ENCODE measurements around the gene DCLK1. TPM values are rescaled to one million over a fixed set of nuclear protein-coding genes. Genes with fewer than 3 reads are reported as not detected.
"Not testable (repeated sequence)": the region's sequence is repeated elsewhere in the genome, so short reads cannot be mapped to it uniquely, and the experiment has no call there.

DCLK1 gene
- total and polyA plus RNA-seq, 2 experiments from 2014 or later = 0.48 to 0.65 TPM

DNA sequence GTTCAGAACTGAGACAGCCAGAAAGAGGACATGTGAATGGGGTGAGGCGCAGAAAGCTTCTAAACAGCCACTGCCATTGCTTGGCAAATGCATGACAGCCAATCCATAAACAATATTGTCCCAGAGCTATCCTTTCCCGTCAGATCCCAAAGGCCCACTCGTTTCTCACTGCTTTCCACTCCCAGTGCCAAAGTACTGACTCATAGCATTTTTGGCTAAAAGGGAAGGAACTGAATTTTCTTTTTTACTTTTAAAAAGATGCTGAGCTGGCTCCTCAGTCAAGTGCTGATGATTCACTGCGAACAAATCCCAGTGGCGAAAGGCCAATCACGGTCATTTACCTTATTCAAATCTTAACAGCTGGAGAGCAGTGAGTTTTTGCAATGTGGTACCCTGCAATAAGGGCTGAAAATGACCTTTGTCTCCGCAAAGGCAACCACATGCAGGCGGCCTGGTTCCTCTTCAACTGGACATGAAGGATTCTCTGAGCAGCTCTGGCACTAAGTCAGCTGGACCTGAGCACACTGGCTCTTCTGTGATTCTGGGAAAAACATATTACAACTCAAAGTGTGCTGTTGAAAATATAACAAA is 151.7 kb downstream of the DCLK1 start:
- no peak for TF ChIP-seq EZH2phosphoT487 (IDR thresholded peaks at IDR 0.05; ENCODE audit: insufficient read depth, low read depth)
- no peak for TF ChIP-seq EZH2 (IDR thresholded peaks at IDR 0.05; ENCODE audit: insufficient read depth, poor library complexity, severe bottlenecking)
- in situ Hi-C loops (cut with MboI) = loop anchor here (5.0 to 25.0 kb wide), 2 partner anchors 298 to 408 kb away; no protein-coding TSS in a partner anchor
- peak overlapping the region; percentile 64 for H2AFZ ChIP-seq
- no peaks in the 10 kb centered on the region for H3K9me2 ChIP-seq (ENCODE audit: insufficient read depth)
- H3K27ac ChIP-seq = peak overlapping the region; percentile 78
- peaks cover 12% of the 10 kb centered on the region for H3F3A ChIP-seq (ENCODE audit: insufficient read depth)
- H3K4me1 ChIP-seq (ENCODE audit: insufficient read depth) = peaks cover 14% of the 10 kb centered on the region
- H3K36me3 ChIP-seq (ENCODE audit: low read depth) = no peaks in the 10 kb centered on the region
- H3K27me3 ChIP-seq (replicated peaks; ENCODE audit: insufficient read depth) = no peaks in the 10 kb centered on the region
- WGBS, 2 experiments (ENCODE audit: low coverage in 1 of 2, low lambda C conversion rate in 2 of 2, missing lambda C conversion rate in 2 of 2) = 1 to 3% methylated on average over 8 of the region's 8 CpGs
- peak overlapping the region; percentile 53 for H3K9ac ChIP-seq
- H3K79me2 ChIP-seq (ENCODE audit: insufficient read depth) = no peaks in the 10 kb centered on the region
- no peaks in the 10 kb centered on the region for H3K9me3 ChIP-seq (ENCODE audit: low read depth)
- H4K20me1 ChIP-seq (ENCODE audit: insufficient read depth) = no peaks in the 10 kb centered on the region
- DNase-seq = peak; percentile 96
- peak overlapping the region; percentile 19; the same call in 1 of the 2 replicates for H3K4me3 ChIP-seq
- H3K4me2 ChIP-seq (ENCODE audit: unreplicated experiment) = peak overlapping the region; percentile 54

DNA sequence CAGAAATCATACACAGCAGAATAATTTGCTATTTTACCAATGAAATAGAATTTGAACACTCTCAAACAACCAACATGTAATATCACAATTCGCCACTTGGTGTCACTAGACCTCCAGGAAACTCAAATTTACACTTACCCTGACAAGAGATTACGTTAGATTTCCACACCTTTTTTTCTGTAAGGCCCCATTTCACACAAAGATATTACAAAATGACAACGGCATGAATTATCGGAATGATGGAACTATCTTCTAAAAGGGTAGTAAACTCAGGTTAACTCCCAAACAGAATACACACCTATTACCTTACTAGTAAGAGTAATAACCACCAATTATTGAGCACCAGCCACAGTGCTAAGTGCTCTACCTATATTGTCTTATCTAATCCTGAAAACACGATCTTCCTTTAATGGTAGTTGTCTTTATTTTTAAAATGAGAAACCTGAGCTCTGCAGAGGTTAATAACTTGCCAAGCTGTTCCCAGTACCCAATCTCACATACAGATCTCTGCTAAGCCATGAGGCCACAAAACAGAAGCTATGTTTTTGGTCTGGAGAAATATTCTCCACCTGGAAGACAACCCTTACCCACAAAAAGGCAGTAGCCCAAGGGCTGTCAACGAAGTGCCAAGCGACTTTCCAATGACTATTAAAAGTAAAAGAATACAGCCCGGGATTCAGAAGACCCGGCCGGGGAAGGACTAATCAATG is 152.4 kb downstream of the DCLK1 start:
- H4K20me1 ChIP-seq (ENCODE audit: insufficient read depth) = no peaks in the 10 kb centered on the region
- peak overlapping the region; percentile 78 for H3K27ac ChIP-seq
- no peaks in the 10 kb centered on the region for H3K9me2 ChIP-seq (ENCODE audit: insufficient read depth)
- H2AFZ ChIP-seq = peak overlapping the region; percentile 64
- H3K4me3 ChIP-seq = peak overlapping the region; percentile 19; the same call in 1 of the 2 replicates
- in situ Hi-C loops (cut with MboI) = loop anchor here (5.0 to 25.0 kb wide), 2 partner anchors 299 to 409 kb away; no protein-coding TSS in a partner anchor
- TF ChIP-seq EZH2phosphoT487 (IDR thresholded peaks at IDR 0.05; ENCODE audit: insufficient read depth, low read depth) (no peak), EZH2 (IDR thresholded peaks at IDR 0.05; ENCODE audit: insufficient read depth, poor library complexity, severe bottlenecking) (no peak)
- H3K4me2 ChIP-seq (ENCODE audit: unreplicated experiment) = peak overlapping the region; percentile 54
- H3K4me1 ChIP-seq (ENCODE audit: insufficient read depth) = peaks cover 14% of the 10 kb centered on the region
- peaks cover 12% of the 10 kb centered on the region for H3F3A ChIP-seq (ENCODE audit: insufficient read depth)
- no peaks in the 10 kb centered on the region for H3K79me2 ChIP-seq (ENCODE audit: insufficient read depth)
- no peaks in the 10 kb centered on the region for H3K36me3 ChIP-seq (ENCODE audit: low read depth)
- H3K9ac ChIP-seq = peak overlapping the region; percentile 53
- whole genome bisulfite sequencing, 2 experiments (ENCODE audit: low coverage in 1 of 2, low lambda C conversion rate in 2 of 2, missing lambda C conversion rate in 2 of 2) = 1 to 3% methylated on average over 10 of the region's 10 CpGs
- H3K9me3 ChIP-seq (ENCODE audit: low read depth) = no peaks in the 10 kb centered on the region
- peak; percentile 69 for DNase-seq
- no peaks in the 10 kb centered on the region for H3K27me3 ChIP-seq (replicated peaks; ENCODE audit: insufficient read depth)

DNA sequence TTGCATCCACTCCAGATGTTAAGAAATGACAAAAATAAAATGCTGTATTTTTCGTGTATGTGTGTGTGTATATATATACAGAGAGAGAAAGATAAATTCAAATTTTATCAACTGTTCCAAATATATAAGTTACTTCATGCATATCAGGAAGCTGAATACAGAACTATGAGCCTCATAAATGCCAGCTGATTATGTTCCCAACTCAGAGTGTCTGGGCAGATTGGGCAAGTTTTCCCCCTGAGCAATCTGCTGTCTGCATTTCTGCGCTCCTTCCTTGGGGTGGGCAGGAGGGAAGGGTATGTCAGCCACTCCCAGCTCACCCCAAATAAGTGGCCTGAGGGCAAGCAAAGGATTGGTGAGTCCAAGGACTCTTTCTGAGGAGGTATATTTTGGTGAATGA is 154.1 kb downstream of the DCLK1 start:
- Histone ChIP-seq H4K20me1 (ENCODE audit: insufficient read depth) (no peaks in the 10 kb centered on the region), H3F3A (ENCODE audit: insufficient read depth) (peaks cover 12% of the 10 kb centered on the region)

DNA sequence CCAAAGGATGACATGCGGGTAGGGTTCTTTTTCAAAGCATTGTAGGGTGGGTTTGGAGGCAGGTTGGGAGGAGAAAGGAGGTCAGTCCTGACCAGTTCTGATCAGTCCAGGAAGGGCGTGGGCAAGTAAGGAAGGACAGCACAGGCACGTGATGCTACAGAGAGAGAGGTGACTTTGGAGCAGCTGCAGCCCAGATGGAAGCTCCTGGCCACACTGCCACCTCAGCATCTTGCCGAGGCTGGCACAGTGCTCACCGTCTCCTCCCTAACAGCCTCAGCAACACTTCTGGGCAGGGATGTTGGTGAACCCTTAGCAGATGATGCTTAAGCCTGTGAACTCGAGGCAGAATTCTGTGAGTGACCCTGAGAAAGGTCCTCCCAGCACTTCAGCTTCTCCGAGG is 155.1 kb downstream of the DCLK1 start:
- Histone ChIP-seq H3K9me2 (ENCODE audit: insufficient read depth) (no peaks in the 10 kb centered on the region), H4K20me1 (ENCODE audit: insufficient read depth) (no peaks in the 10 kb centered on the region), H3K36me3 (ENCODE audit: low read depth) (no peaks in the 10 kb centered on the region), H3K4me1 (ENCODE audit: insufficient read depth) (peaks cover 14% of the 10 kb centered on the region), H3K4me2 (ENCODE audit: unreplicated experiment) (no peak overlapping the region), H3K9ac (no peak overlapping the region), H3K79me2 (ENCODE audit: insufficient read depth) (no peaks in the 10 kb centered on the region), H3F3A (ENCODE audit: insufficient read depth) (peaks cover 12% of the 10 kb centered on the region), H3K4me3 (no peak overlapping the region), H2AFZ (no peak overlapping the region), H3K27me3 (replicated peaks; ENCODE audit: insufficient read depth) (no peaks in the 10 kb centered on the region), H3K9me3 (ENCODE audit: low read depth) (no peaks in the 10 kb centered on the region), H3K27ac (no peak overlapping the region)
- in situ Hi-C loops (cut with MboI) = loop anchor here (5.0 to 25.0 kb wide), 2 partner anchors 301 to 411 kb away; no protein-coding TSS in a partner anchor
- no peak for DNase-seq
- WGBS, 2 experiments (ENCODE audit: low coverage in 1 of 2, low lambda C conversion rate in 2 of 2, missing lambda C conversion rate in 2 of 2) = 50 to 52% methylated on average over 7 of the region's 7 CpGs
- TF ChIP-seq EZH2phosphoT487 (IDR thresholded peaks at IDR 0.05; ENCODE audit: insufficient read depth, low read depth) (no peak), EZH2 (IDR thresholded peaks at IDR 0.05; ENCODE audit: insufficient read depth, poor library complexity, severe bottlenecking) (no peak)

More for the DNA sequence above, 154.1 kb downstream of the DCLK1 start:
- H3K79me2 ChIP-seq (ENCODE audit: insufficient read depth) = no peaks in the 10 kb centered on the region
- WGBS, 2 experiments (ENCODE audit: low coverage in 1 of 2, low lambda C conversion rate in 2 of 2, missing lambda C conversion rate in 2 of 2) = 70 to 74% methylated on average over 2 of the region's 2 CpGs
- H3K27ac ChIP-seq = no peak overlapping the region
- no peak overlapping the region for H3K4me2 ChIP-seq (ENCODE audit: unreplicated experiment)
- no peak for TF ChIP-seq EZH2 (IDR thresholded peaks at IDR 0.05; ENCODE audit: insufficient read depth, poor library complexity, severe bottlenecking)
- TF ChIP-seq EZH2phosphoT487 (IDR thresholded peaks at IDR 0.05; ENCODE audit: insufficient read depth, low read depth) = no peak
- H3K9ac ChIP-seq = no peak overlapping the region
- peaks cover 14% of the 10 kb centered on the region for H3K4me1 ChIP-seq (ENCODE audit: insufficient read depth)
- H3K9me2 ChIP-seq (ENCODE audit: insufficient read depth) = no peaks in the 10 kb centered on the region
- in situ Hi-C loops (cut with MboI) = loop anchor here (5.0 to 25.0 kb wide), 2 partner anchors 300 to 410 kb away; no protein-coding TSS in a partner anchor
- no peak overlapping the region for H2AFZ ChIP-seq
- H3K4me3 ChIP-seq = no peak overlapping the region
- H3K9me3 ChIP-seq (ENCODE audit: low read depth) = no peaks in the 10 kb centered on the region
- no peaks in the 10 kb centered on the region for H3K27me3 ChIP-seq (replicated peaks; ENCODE audit: insufficient read depth)
- no peaks in the 10 kb centered on the region for H3K36me3 ChIP-seq (ENCODE audit: low read depth)
- DNase-seq = no peak

DNA sequence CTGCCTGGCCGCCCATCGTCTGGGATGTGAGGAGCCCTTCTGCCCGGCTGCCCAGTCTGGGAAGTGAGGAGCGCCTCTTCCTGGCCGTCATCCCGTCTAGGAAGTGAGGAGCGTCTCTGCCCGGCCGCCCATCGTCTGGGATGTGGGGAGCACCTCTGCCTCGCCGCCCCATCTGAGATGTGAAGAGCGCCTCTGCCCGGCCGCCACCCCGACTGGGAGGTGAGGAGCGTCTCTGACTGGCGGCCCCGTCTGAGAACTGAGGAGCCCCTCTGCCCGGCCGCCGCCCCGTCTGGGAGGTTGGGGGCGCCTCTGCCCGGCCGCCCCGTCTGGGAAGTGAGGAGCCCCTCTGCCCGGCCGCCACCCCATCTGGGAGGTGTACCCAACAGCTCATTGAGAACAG is 164.2 kb downstream of the DCLK1 start:
- H3K36me3 ChIP-seq (ENCODE audit: low read depth); in situ Hi-C loops (cut with MboI); DNase-seq; H3K9ac ChIP-seq; H3K27me3 ChIP-seq (replicated peaks; ENCODE audit: insufficient read depth); H3K27ac ChIP-seq; H3K4me3 ChIP-seq; H3K4me2 ChIP-seq (ENCODE audit: unreplicated experiment); H3K4me1 ChIP-seq (ENCODE audit: insufficient read depth); H3K9me2 ChIP-seq (ENCODE audit: insufficient read depth); H4K20me1 ChIP-seq (ENCODE audit: insufficient read depth); H3K9me3 ChIP-seq (ENCODE audit: low read depth); H2AFZ ChIP-seq; H3F3A ChIP-seq (ENCODE audit: insufficient read depth); H3K79me2 ChIP-seq (ENCODE audit: insufficient read depth): not testable (repeated sequence)
- WGBS, 2 experiments (ENCODE audit: low coverage in 1 of 2, low lambda C conversion rate in 2 of 2, missing lambda C conversion rate in 2 of 2) = 91% methylated on average over 13 to 29 of the region's 29 CpGs
